ENCODE measurements around the gene SPATS2.

- no peak for TF ChIP-seq CTCF (IDR thresholded peaks at IDR 0.05; ENCODE audit: low read depth, low read length, poor library complexity, severe bottlenecking)
- no peak for TF ChIP-seq EZH2phosphoT487 (IDR thresholded peaks at IDR 0.05; ENCODE audit: borderline replicate concordance, low read length)
These were observed 179.9 kb downstream of the SPATS2 start for GRCh38 chr12:49547090-49547690.
